Right hindlimb (tissue), 1 donor: ENCODE measurements around the gene ZFAND6.
"Not testable (repeated sequence)": the region's sequence is repeated elsewhere in the genome, so short reads cannot be mapped to it uniquely, and the experiment has no call there.

Source experiments
- DNase-seq: peaks from one replicate; pipeline ENCODE4 v3.0.0-alpha.2; 2018

Gene ZFAND6

GRCh38 chr15:80099662-80100061 lies 40.2 kb downstream of the ZFAND6 start:
- DNase-seq = not testable (repeated sequence)

GRCh38 chr15:80100247-80100646 lies 40.8 kb downstream of the ZFAND6 start:
- DNase-seq = no peak

GRCh38 chr15:80105193-80105592 lies 45.7 kb downstream of the ZFAND6 start:
- DNase-seq = no peak

GRCh38 chr15:80105595-80105994 lies 46.1 kb downstream of the ZFAND6 start:
- DNase-seq = no peak

- no peak for DNase-seq
Observed at GRCh38 chr15:80106051-80106450, 46.6 kb downstream of the ZFAND6 start.

- no peak for DNase-seq
Observed at GRCh38 chr15:80107204-80107603, 47.7 kb downstream of the ZFAND6 start.

- DNase-seq = no peak
Observed at GRCh38 chr15:80107774-80108173, 48.3 kb downstream of the ZFAND6 start.

GRCh38 chr15:80109388-80109787 lies 49.9 kb downstream of the ZFAND6 start:
- DNase-seq = no peak

GRCh38 chr15:80110920-80111319 lies 51.4 kb downstream of the ZFAND6 start:
- DNase-seq = no peak

GRCh38 chr15:80114114-80114513 lies 54.6 kb downstream of the ZFAND6 start:
- no peak for DNase-seq

- no peak for DNase-seq
Observed at GRCh38 chr15:80115021-80115420, 55.5 kb downstream of the ZFAND6 start.

GRCh38 chr15:80118956-80119355 lies 59.5 kb downstream of the ZFAND6 start:
- DNase-seq = no peak

GRCh38 chr15:80120636-80121035 lies 61.2 kb downstream of the ZFAND6 start:
- DNase-seq = no peak

GRCh38 chr15:80121546-80121945 lies 62.1 kb downstream of the ZFAND6 start:
- DNase-seq = no peak

- DNase-seq = no peak
Observed at GRCh38 chr15:80123034-80123433, 63.6 kb downstream of the ZFAND6 start.

GRCh38 chr15:80127253-80127652 lies 67.8 kb downstream of the ZFAND6 start:
- not testable (repeated sequence) for DNase-seq

- no peak for DNase-seq
Observed at GRCh38 chr15:80127911-80128310, 68.4 kb downstream of the ZFAND6 start.

GRCh38 chr15:80132382-80132781 lies 72.9 kb downstream of the ZFAND6 start:
- DNase-seq = no peak

GRCh38 chr15:80136854-80137253 lies 77.4 kb downstream of the ZFAND6 start:
- DNase-seq = no peak

GRCh38 chr15:80138961-80139360 lies 79.5 kb downstream of the ZFAND6 start:
- no peak for DNase-seq

- DNase-seq = no peak
Observed at GRCh38 chr15:80140909-80141308, 81.4 kb downstream of the ZFAND6 start.

- DNase-seq = no peak
Observed at GRCh38 chr15:80141916-80142598, 82.6 kb downstream of the ZFAND6 start.

GRCh38 chr15:80142646-80143045 lies 83.2 kb downstream of the ZFAND6 start:
- DNase-seq = no peak

- DNase-seq = no peak
Observed at GRCh38 chr15:80151148-80151547, 91.7 kb downstream of the ZFAND6 start.

- no peak for DNase-seq
Observed at GRCh38 chr15:80151576-80151975, 92.1 kb downstream of the ZFAND6 start.
